ENCODE measurements around the gene CENPM.

Gene CENPM

DNA sequence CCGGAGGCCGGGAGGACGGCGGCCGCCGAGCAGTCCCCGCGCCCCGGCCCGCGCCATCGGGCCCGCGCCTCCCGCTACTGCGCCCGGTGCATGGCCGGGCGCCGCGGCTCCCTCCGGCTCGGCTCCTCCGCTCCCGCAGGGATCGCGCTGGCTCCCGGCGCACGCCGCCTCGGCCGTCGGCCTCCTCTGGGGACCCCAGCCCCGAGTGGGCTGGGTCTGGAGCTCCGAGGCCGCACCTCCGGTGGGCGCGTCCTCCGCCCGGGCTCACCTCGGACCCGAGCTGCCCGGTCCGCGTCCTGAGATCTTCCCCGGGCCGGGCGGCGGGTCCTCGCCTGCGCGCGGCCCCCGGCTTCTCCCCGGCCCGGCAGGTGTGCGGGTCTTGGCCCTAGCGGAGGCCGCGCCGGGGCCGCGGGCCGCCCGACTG, 32.3 kb downstream of the CENPM start:
- no peak overlapping the region for H3K27ac Mint-ChIP-seq
- no peaks in the 10 kb centered on the region for H3K9me3 Mint-ChIP-seq
- peaks cover 24% of the 10 kb centered on the region for H3K27me3 Mint-ChIP-seq
- H3K4me1 Mint-ChIP-seq = peaks cover 27% of the 10 kb centered on the region
- no peaks in the 10 kb centered on the region for H3K36me3 Mint-ChIP-seq
- no peak overlapping the region for H3K4me3 Mint-ChIP-seq

GRCh38 chr22:41913842-41914534, 33.0 kb downstream of the CENPM start:
- H3K4me1 Mint-ChIP-seq = peaks cover 27% of the 10 kb centered on the region
- H3K27me3 Mint-ChIP-seq = peaks cover 26% of the 10 kb centered on the region
- H3K36me3 Mint-ChIP-seq = no peaks in the 10 kb centered on the region
- no peaks in the 10 kb centered on the region for H3K9me3 Mint-ChIP-seq
- no peak overlapping the region for H3K4me3 Mint-ChIP-seq
- no peak overlapping the region for H3K27ac Mint-ChIP-seq

DNA sequence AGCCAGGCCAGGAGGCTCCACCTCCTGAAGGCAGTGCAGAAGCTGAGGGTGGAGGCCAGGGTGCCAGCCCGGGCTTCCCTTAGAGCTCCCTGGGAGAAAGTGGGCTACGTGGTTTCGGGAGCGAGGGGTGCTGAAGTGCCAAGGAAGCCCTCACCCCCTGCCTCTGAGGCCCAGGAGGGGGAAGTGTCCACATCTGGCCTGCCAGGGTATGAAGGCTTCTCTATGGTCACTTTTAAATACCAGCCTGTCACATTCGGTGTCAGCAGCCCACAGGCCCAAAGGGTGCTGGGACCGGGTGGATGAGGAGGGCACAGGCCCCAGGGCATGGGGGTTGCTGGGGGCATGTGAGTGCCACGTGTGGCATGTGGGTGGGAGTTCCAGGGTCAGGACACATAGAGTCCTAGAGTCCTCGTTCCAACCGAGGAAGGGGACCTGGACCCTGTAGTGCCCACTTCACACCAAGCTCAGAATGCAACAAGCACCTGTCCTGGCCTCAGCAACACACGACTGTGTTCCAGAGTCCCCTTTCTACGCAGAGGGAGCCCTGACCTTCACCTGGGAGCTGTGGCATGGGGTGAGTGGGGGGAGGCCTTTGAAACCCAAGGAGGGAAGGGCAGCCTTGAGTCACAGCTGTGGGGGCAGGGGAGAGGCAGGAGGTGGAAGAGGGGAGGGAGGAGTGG, 33.8 kb downstream of the CENPM start:
- Mint-ChIP-seq H3K27me3 (peaks cover 26% of the 10 kb centered on the region), H3K27ac (no peak overlapping the region), H3K4me1 (peaks cover 30% of the 10 kb centered on the region)

GRCh38 chr22:41912338-41913039, 34.5 kb downstream of the CENPM start:
- no peaks in the 10 kb centered on the region for H3K36me3 Mint-ChIP-seq
- peak overlapping the region; percentile 41 for H3K27ac Mint-ChIP-seq
- peaks cover 26% of the 10 kb centered on the region for H3K27me3 Mint-ChIP-seq
- peaks cover 30% of the 10 kb centered on the region for H3K4me1 Mint-ChIP-seq
- peak overlapping the region; percentile 49 for H3K4me3 Mint-ChIP-seq
- no peaks in the 10 kb centered on the region for H3K9me3 Mint-ChIP-seq

More for the DNA sequence above, 33.8 kb downstream of the CENPM start:
- H3K9me3 Mint-ChIP-seq = no peaks in the 10 kb centered on the region
- H3K4me3 Mint-ChIP-seq = peak overlapping the region; percentile 49
- no peaks in the 10 kb centered on the region for H3K36me3 Mint-ChIP-seq

DNA sequence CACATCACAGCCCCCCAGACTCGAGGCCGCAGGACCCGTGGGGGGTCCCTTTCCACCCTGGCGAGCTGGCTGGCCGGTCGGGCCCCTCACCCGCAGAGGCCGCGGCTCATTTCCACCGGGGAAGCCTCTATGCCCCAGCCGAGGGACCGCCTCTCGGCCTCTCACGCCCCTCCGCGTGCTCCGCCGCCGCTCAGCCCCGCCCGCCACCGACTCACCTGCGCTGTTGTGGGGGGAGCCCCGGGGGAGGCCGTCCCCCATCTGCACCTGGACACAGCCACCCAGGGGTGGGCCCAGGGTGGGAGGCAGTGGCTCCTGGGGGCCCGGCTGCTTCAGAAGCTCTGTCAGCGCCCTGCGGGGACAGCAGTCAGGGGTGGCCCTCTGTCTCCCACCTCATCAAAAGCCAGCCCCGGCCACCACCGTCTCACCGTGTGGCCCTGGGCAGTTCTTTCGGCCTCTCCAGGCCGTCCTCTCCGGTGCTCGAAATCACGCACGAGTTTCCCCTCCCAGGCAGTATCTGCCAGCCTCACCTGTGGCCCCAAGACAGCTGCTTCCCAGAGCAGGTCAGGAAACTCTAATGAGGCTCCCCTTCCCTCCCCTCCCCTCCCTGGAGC, 35.8 kb downstream of the CENPM start:
- Mint-ChIP-seq H3K4me3 (peak overlapping the region; percentile 70), H3K9me3 (no peaks in the 10 kb centered on the region), H3K4me1 (peaks cover 27% of the 10 kb centered on the region), H3K27me3 (peaks cover 24% of the 10 kb centered on the region), H3K27ac (no peak overlapping the region), H3K36me3 (no peaks in the 10 kb centered on the region)

DNA sequence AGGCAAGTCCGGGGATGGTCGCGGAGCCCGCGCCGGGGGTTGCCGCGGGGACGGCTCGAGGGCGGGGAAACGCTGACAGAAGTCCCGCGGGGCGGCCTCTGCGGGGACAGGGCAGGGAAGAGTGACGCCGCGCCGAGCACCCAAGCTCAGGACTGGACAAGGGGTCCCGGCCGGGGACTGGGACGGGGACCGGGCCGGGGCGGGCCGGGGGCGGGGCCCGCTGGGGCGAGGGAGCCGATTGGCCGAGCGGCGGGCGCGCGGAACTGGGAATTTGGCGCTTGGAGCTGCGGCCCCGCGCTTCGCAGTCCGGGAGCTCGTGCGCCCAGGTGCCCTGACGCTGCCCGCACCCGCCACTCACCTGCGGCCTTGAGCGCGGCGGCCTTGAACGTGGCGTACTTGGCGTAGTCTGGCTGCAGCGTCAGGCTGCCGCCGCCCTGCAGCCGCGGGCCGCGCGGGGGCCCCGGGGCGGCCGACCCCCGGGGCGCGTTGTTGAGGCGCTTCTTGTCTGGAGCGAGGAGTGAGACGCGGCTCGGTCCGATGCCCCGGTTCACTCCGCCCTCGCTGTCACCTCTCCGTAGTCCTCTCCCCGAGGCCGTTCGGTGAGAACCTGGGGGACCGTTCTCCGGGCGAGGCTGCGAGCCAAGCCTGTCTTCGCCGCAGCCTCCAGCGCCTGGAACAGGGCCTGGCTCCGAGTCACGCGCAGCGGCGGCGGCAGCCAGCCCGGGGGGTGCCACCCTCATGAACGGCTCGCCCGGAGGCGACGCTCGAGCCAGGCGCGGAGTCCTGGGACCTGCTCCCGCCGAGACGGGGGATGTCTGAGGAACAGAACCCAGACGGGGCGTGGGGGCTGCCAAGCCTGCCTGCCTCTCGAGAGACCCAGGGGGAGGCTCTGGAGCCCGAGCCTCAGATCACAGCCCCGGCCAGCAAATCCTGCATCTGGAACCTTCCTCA, 36.6 kb downstream of the CENPM start:
- no peaks in the 10 kb centered on the region for H3K9me3 Mint-ChIP-seq
- H3K4me1 Mint-ChIP-seq = peaks cover 23% of the 10 kb centered on the region
- H3K27ac Mint-ChIP-seq = no peak overlapping the region
- peaks cover 18% of the 10 kb centered on the region for H3K27me3 Mint-ChIP-seq
- no peak overlapping the region for H3K4me3 Mint-ChIP-seq
- peaks cover 3% of the 10 kb centered on the region for H3K36me3 Mint-ChIP-seq

- peak overlapping the region; percentile 86 for H3K27ac Mint-ChIP-seq
- peaks cover 18% of the 10 kb centered on the region for H3K27me3 Mint-ChIP-seq
- H3K4me3 Mint-ChIP-seq = peak overlapping the region; percentile 47
- peaks cover 3% of the 10 kb centered on the region for H3K36me3 Mint-ChIP-seq
- H3K4me1 Mint-ChIP-seq = peaks cover 23% of the 10 kb centered on the region
- H3K9me3 Mint-ChIP-seq = no peaks in the 10 kb centered on the region
These were observed 37.5 kb downstream of the CENPM start for GRCh38 chr22:41909310-41910049.

DNA sequence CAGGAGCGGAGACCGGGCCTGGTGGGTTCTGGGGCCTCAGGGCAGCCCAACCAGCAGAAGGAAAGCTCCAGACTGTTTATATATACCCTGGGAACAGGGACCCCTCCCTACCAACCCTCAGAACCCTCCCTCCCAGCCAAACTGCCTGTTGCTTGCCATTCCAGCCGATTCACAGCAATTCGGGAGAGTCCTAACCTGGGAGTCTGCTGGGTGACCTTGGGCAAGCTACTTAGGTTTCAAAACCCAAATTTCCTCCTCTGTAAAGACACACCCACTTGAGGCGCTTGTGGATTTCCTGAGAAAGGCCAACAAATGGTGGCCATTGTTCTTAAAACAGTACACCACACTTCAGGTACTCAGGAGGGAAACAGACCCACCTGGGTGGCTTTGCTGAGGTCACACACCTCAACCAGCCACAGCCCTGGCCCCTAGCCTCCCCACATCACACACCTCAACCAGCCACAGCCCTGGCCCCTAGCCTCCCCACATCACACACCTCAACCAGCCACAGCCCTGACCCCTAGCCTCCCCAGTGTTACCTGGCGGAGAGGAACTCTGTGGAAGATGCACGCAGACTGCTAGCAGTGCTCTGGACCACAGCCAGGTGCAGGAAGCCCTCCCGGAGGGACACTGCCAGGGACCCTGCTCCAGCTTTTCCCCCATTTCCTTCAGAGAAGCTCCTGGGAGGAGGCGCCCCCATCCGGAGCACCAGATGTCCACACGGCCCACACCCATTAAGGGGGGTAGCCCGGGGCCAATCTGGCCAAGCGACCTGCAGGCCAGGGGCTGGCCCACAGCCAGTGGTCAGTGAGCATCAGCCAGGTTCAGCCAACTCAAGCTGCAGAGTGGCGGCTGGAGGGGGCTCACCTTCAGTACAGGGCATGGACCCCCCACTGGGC, 38.3 kb downstream of the CENPM start:
- Mint-ChIP-seq H3K27ac (no peak overlapping the region), H3K4me3 (no peak overlapping the region), H3K36me3 (peaks cover 7% of the 10 kb centered on the region), H3K9me3 (no peaks in the 10 kb centered on the region), H3K4me1 (peaks cover 23% of the 10 kb centered on the region), H3K27me3 (peaks cover 18% of the 10 kb centered on the region)

GRCh38 chr22:41907436-41908401, 39.2 kb downstream of the CENPM start:
- H3K36me3 Mint-ChIP-seq = peaks cover 8% of the 10 kb centered on the region
- H3K9me3 Mint-ChIP-seq = no peaks in the 10 kb centered on the region
- peaks cover 11% of the 10 kb centered on the region for H3K27me3 Mint-ChIP-seq
- no peak overlapping the region for H3K4me3 Mint-ChIP-seq
- H3K4me1 Mint-ChIP-seq = peaks cover 23% of the 10 kb centered on the region
- no peak overlapping the region for H3K27ac Mint-ChIP-seq

DNA sequence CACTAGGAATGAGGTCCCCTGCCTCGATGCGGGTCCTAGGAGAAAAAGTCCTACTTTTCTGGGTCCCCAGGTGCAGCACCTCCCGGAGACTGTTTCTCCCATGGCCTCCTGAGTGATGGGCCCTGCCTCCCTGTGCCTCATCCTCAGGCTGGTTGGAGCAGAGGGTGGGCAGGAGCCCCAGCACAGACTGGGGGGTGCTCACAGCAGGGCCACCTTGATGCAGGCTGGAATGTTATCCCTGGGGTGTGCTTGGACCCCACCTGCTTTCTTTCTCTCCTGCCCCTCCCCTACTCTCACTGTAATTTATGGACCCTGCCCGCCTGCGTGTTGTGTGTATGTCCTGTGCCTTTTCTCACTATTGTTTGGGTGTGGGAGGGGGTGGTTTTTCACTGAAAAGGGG, 40.1 kb downstream of the CENPM start:
- no peak overlapping the region for H3K27ac Mint-ChIP-seq
- no peak overlapping the region for H3K4me3 Mint-ChIP-seq
- H3K4me1 Mint-ChIP-seq = peaks cover 23% of the 10 kb centered on the region
- peaks cover 6% of the 10 kb centered on the region for H3K27me3 Mint-ChIP-seq
- peaks cover 8% of the 10 kb centered on the region for H3K36me3 Mint-ChIP-seq
- H3K9me3 Mint-ChIP-seq = no peaks in the 10 kb centered on the region

GRCh38 chr22:41905411-41906202, 41.3 kb downstream of the CENPM start:
- Mint-ChIP-seq H3K4me1 (peaks cover 16% of the 10 kb centered on the region), H3K27ac (peak overlapping the region; percentile 63), H3K9me3 (no peaks in the 10 kb centered on the region), H3K27me3 (peaks cover 2% of the 10 kb centered on the region), H3K36me3 (peaks cover 8% of the 10 kb centered on the region), H3K4me3 (no peak overlapping the region)

All from activated naive CD4-positive, alpha-beta T cell treated with anti-CD3 and anti-CD28 coated beads, Interleukin-2, amount 50 U/mL, for 24 hours (primary cell).